ENCODE measurements around the gene NOL6. TPM values are rescaled to one million over a fixed set of nuclear protein-coding genes. Genes with fewer than 3 reads are reported as not detected.

Gene NOL6
- total and polyA plus RNA-seq, 9 of the 15 experiments (the other 6 are each of a cell fraction or from before 2014, with no cell fraction given), result 7.7 to 58.9 (median 27.0) TPM

DNA sequence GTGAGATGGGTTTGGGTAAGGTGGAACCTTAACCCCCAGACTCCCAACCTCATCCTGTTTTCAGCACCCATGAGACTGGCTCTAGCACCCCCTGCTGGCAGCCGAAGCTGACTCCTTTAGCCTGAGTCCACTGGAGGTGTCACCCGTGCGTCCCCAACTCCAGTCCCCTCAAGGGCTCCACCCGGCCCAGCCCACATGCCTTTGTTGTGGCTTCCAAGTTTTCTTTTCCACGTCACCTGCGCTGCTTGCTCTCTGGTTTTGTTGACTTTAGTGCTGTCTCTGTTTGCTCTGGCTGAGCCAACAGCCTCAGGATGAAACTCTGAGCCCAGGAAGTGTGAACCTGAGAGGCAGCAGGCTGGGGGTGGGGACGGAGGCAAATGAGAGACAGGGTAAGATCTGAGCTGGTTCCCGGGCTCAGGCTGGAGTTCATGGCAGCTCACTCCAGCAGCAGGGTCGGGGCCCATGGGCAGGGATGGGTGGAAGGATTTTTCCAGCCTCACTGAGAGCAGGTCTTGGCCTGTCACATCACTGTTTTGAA lies 58.2 kb downstream of the NOL6 start (continued):
- TF ChIP-seq, protein P1, sequence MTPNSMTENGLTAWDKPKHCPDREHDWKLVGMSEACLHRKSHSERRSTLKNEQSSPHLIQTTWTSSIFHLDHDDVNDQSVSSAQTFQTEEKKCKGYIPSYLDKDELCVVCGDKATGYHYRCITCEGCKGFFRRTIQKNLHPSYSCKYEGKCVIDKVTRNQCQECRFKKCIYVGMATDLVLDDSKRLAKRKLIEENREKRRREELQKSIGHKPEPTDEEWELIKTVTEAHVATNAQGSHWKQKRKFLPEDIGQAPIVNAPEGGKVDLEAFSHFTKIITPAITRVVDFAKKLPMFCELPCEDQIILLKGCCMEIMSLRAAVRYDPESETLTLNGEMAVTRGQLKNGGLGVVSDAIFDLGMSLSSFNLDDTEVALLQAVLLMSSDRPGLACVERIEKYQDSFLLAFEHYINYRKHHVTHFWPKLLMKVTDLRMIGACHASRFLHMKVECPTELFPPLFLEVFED (CRISPR knock-in tag; conservative IDR thresholded peaks at IDR 0.05), result no peak
- TF ChIP-seq HLTF (IDR thresholded peaks at IDR 0.05) (no peak), SOX6 (IDR thresholded peaks at IDR 0.05) (peak; percentile 61; the same call in 1 of the 2 replicates), RBM17 (IDR thresholded peaks at IDR 0.05; ENCODE audit: borderline replicate concordance, low read depth, low read length) (no peak), MTA1 (IDR thresholded peaks at IDR 0.05; ENCODE audit: borderline replicate concordance) (no peak), SMC3 (conservative IDR thresholded peaks at IDR 0.05; ENCODE audit: insufficient read depth, low read depth, low read length) (peak; percentile 39; the same call in 1 of the 2 replicates)
- TF ChIP-seq, protein P2, sequence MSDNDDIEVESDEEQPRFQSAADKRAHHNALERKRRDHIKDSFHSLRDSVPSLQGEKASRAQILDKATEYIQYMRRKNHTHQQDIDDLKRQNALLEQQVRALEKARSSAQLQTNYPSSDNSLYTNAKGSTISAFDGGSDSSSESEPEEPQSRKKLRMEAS (CRISPR knock-in tag; IDR thresholded peaks at IDR 0.05), result peak; percentile 74

DNA sequence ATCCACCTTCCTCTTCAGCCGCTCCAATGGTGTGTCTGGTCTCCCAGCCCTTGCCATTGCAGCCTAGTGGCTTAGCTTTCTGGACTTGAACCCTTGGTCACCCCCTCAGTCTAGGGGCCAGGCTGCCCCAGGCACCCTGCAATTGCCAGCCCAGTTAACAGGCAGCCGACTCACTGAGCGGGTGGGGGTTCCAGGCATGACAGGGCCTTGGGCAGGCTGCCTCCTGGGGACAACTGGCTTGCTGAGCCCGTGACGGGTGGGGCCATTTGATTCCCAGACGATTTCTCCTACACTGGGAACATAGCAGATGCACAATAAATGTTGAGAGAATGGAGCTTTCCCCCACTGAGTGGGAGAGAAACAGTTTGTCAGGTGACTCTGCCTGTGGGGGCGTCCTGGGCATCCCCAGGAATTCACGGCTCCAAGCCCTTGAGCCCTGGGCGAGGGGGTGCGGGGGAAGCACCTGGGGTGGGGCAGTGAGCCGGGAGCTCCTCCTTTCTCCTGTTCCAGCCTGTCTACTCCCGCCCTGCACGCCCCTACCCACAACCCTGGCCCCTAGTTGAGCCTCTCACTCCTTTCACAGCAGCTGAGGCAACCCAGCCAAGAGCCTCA lies 58.7 kb downstream of the NOL6 start:
- Histone ChIP-seq H3K27ac (ENCODE audit: extremely low read depth, low read depth, low read length) (no peak overlapping the region; the same call in 2 of the 3 replicates), H3K36me3 (ENCODE audit: control insufficient read depth, insufficient read depth, low read length) (no peaks in the 10 kb centered on the region), H3K9me3 (replicated peaks; ENCODE audit: control insufficient read depth, insufficient read depth, low read depth, low read length) (no peaks in the 10 kb centered on the region), H3K9me1 (ENCODE audit: control insufficient read depth, insufficient read depth, low read length) (no peaks in the 10 kb centered on the region), H3K4me1 (replicated peaks in 1 of 2; ENCODE audit: control insufficient read depth in 2 of 2, insufficient read depth in 2 of 2, low read length in 2 of 2) (peaks cover 19 to 32% of the 10 kb centered on the region in 2 experiments; a peak in 4 of 5 replicates), H3K4me2 (ENCODE audit: insufficient read depth, low read length) (peak overlapping the region; percentile 39), H3K9ac (ENCODE audit: insufficient read depth in 1 of 2, low read depth in 2 of 2, low read length in 2 of 2) (peak overlapping the region in 1 of 2 experiments; percentile 83; a peak in 2 of 4 replicates), H2AFZ (ENCODE audit: low read depth, low read length) (peak overlapping the region; percentile 88), H4K20me1 (replicated peaks; ENCODE audit: control insufficient read depth, insufficient read depth, low read length) (no peaks in the 10 kb centered on the region), H3K79me2 (ENCODE audit: control insufficient read depth, insufficient read depth, low read length) (no peaks in the 10 kb centered on the region), H3K27me3 (ENCODE audit: control insufficient read depth in 2 of 2, insufficient read depth in 2 of 2, low read length in 2 of 2) (no peaks in the 10 kb centered on the region), H3K4me3 (no peak overlapping the region)
- peak; percentile 68 for ATAC-seq
- TF ChIP-seq ZNF766 (CRISPR knock-in tag; conservative IDR thresholded peaks at IDR 0.05) (no peak), BCOR (IDR thresholded peaks at IDR 0.05) (no peak), EGR1 (conservative IDR thresholded peaks at IDR 0.05) (no peak)
- TF ChIP-seq, protein P3, sequence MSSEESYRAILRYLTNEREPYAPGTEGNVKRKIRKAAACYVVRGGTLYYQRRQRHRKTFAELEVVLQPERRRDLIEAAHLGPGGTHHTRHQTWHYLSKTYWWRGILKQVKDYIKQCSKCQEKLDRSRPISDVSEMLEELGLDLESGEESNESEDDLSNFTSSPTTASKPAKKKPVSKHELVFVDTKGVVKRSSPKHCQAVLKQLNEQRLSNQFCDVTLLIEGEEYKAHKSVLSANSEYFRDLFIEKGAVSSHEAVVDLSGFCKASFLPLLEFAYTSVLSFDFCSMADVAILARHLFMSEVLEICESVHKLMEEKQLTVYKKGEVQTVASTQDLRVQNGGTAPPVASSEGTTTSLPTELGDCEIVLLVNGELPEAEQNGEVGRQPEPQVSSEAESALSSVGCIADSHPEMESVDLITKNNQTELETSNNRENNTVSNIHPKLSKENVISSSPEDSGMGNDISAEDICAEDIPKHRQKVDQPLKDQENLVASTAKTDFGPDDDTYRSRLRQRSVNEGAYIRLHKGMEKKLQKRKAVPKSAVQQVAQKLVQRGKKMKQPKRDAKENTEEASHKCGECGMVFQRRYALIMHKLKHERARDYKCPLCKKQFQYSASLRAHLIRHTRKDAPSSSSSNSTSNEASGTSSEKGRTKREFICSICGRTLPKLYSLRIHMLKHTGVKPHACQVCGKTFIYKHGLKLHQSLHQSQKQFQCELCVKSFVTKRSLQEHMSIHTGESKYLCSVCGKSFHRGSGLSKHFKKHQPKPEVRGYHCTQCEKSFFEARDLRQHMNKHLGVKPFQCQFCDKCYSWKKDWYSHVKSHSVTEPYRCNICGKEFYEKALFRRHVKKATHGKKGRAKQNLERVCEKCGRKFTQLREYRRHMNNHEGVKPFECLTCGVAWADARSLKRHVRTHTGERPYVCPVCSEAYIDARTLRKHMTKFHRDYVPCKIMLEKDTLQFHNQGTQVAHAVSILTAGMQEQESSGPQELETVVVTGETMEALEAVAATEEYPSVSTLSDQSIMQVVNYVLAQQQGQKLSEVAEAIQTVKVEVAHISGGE (CRISPR knock-in tag; IDR thresholded peaks at IDR 0.05), result no peak
- ChIA-PET POLR2A (interaction anchor here (0.7 kb wide), 2 partner anchors 10 to 20 kb away, joined by 3 read pairs; no protein-coding TSS in a partner anchor), CTCF (ENCODE audit: low intra/inter-chr PET ratio) (interaction anchor here (1.2 kb wide), 1 partner anchor 186 kb away, joined by 6 read pairs; no protein-coding TSS in a partner anchor)
- peak in 1 of 4 experiments; percentile 8 for DNase-seq (ENCODE audit: extremely low read depth in 1 of 4, low spot score in 3 of 4)
- intact Hi-C loops (cut with micrococcal nuclease) (loop anchor here (5.0 kb wide), 1 partner anchor 37 kb away; no protein-coding TSS in a partner anchor), in situ Hi-C loops (cut with MboI) (no loop called here)
- BruUV-seq (replicated peaks), result no TSS peak
- 28% methylated on average over 12 of the region's 13 CpGs for WGBS (ENCODE audit: insufficient coverage, low coverage, missing lambda C conversion rate)
- FAIRE-seq, result no peak
